Measurements from ENCODE around the gene CUX1. TPM values are rescaled to one million over a fixed set of nuclear protein-coding genes. Genes with fewer than 3 reads are reported as not detected.

Gene CUX1
- total RNA-seq, 4 donors from 2014 or later = 58.2 to 295 (median 76.9) TPM

- H3K9me3 ChIP-seq = no peaks in the 10 kb centered on the region
- H3K27ac ChIP-seq = peak overlapping the region; percentile 78 to 79
- no peak overlapping the region for H3K4me3 ChIP-seq
- no peaks in the 10 kb centered on the region for H3K36me3 ChIP-seq
- no peaks in the 10 kb centered on the region for H3K27me3 ChIP-seq
- intact Hi-C loops (cut with DNase I; ENCODE audit: low total_unique reads) = no loop called here
- no peak for DNase-seq
- no peak for TF ChIP-seq POLR2A (IDR thresholded peaks at IDR 0.05)
- TF ChIP-seq, protein P1, sequence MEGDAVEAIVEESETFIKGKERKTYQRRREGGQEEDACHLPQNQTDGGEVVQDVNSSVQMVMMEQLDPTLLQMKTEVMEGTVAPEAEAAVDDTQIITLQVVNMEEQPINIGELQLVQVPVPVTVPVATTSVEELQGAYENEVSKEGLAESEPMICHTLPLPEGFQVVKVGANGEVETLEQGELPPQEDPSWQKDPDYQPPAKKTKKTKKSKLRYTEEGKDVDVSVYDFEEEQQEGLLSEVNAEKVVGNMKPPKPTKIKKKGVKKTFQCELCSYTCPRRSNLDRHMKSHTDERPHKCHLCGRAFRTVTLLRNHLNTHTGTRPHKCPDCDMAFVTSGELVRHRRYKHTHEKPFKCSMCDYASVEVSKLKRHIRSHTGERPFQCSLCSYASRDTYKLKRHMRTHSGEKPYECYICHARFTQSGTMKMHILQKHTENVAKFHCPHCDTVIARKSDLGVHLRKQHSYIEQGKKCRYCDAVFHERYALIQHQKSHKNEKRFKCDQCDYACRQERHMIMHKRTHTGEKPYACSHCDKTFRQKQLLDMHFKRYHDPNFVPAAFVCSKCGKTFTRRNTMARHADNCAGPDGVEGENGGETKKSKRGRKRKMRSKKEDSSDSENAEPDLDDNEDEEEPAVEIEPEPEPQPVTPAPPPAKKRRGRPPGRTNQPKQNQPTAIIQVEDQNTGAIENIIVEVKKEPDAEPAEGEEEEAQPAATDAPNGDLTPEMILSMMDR (IDR thresholded peaks at IDR 0.05) = no peak
- H3K4me1 ChIP-seq = peaks cover 0 to 11% of the 10 kb centered on the region in 2 donors
These were observed 157.0 kb downstream of the CUX1 start for GRCh38 chr7:101974393-101974792.

DNA sequence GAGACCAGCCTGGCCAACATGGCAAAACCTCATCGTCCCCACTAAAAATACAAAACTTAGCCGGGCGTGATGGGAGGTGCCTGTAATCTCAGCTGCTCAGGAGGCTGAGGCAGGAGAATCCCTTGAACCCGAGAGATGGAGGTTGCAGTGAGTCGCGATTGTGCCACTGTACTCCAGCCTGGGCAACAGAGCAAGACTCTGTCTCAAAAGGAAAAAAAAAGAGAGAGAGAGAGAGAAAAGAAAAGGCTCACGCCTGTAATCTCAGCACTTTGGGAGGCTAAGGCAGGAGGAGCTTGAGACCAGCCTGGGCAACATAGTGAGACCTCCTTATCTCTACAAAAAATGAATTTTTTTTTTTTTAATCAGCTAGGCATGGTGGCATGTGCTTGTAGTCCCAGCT, 157.6 kb downstream of the CUX1 start:
- DNase-seq = no peak
- TF ChIP-seq, protein P1 (IDR thresholded peaks at IDR 0.05) = no peak
- no peak for TF ChIP-seq POLR2A (IDR thresholded peaks at IDR 0.05)
- intact Hi-C loops (cut with DNase I; ENCODE audit: low total_unique reads) = no loop called here
- Histone ChIP-seq H3K27ac (peak overlapping the region; percentile 78 to 79), H3K4me1 (peaks cover 0 to 11% of the 10 kb centered on the region in 2 donors), H3K27me3 (no peaks in the 10 kb centered on the region), H3K36me3 (no peaks in the 10 kb centered on the region), H3K4me3 (no peak overlapping the region), H3K9me3 (no peaks in the 10 kb centered on the region)

GRCh38 chr7:101976411-101976810, 159.0 kb downstream of the CUX1 start:
- Histone ChIP-seq H3K4me3 (no peak overlapping the region), H3K9me3 (no peaks in the 10 kb centered on the region), H3K27ac (peak overlapping the region in 1 of 2 donors; percentile 79), H3K36me3 (no peaks in the 10 kb centered on the region), H3K27me3 (no peaks in the 10 kb centered on the region), H3K4me1 (peaks cover 0 to 11% of the 10 kb centered on the region in 2 donors)
- no peak for DNase-seq
- intact Hi-C loops (cut with DNase I; ENCODE audit: low total_unique reads) = no loop called here
- TF ChIP-seq POLR2A (IDR thresholded peaks at IDR 0.05) = no peak
- TF ChIP-seq, protein P1 (IDR thresholded peaks at IDR 0.05) = no peak

DNA sequence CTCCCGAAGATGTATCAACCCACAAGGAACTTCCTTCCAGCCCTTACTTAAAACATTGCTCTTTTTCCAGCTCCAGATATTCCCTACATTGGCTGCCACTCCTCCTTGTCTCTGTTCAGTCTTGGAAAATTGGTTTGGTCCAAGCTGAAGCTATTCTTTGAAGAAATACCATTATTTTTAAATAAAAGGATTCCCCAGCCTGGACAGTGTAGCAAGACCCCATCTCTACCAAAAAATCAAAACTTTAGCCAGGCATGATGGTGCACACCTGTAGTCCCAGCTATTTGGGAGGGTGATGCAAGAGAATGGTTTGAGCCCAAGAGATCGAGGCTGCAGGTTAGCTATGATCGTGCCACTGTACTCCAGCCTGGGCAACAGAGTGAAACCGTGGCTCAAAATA, 159.8 kb downstream of the CUX1 start:
- Histone ChIP-seq H3K27me3 (no peaks in the 10 kb centered on the region), H3K27ac (no peak overlapping the region), H3K4me3 (no peak overlapping the region), H3K9me3 (no peaks in the 10 kb centered on the region), H3K4me1 (peaks cover 0 to 11% of the 10 kb centered on the region in 2 donors), H3K36me3 (no peaks in the 10 kb centered on the region)
- TF ChIP-seq POLR2A (IDR thresholded peaks at IDR 0.05) = no peak
- TF ChIP-seq, protein P1 (IDR thresholded peaks at IDR 0.05) = no peak
- intact Hi-C loops (cut with DNase I; ENCODE audit: low total_unique reads) = no loop called here
- DNase-seq = no peak

- H3K36me3 ChIP-seq = no peaks in the 10 kb centered on the region
- no peaks in the 10 kb centered on the region for H3K9me3 ChIP-seq
- no peak for DNase-seq
- intact Hi-C loops (cut with DNase I; ENCODE audit: low total_unique reads) = no loop called here
- no peak overlapping the region for H3K4me3 ChIP-seq
- no peak overlapping the region for H3K27ac ChIP-seq
- H3K4me1 ChIP-seq = no peaks in the 10 kb centered on the region
- TF ChIP-seq, protein P1 (IDR thresholded peaks at IDR 0.05) = no peak
- TF ChIP-seq POLR2A (IDR thresholded peaks at IDR 0.05) = no peak
- no peaks in the 10 kb centered on the region for H3K27me3 ChIP-seq
These were observed 161.3 kb downstream of the CUX1 start for GRCh38 chr7:101978683-101979082.

Measured in uterus (tissue), 4 donors.